Mesothelial cell of epicardium (in vitro differentiated cells): Measurements from ENCODE around the gene ZNF44. TPM values are rescaled to one million over a fixed set of nuclear protein-coding genes. Genes with fewer than 3 reads are reported as not detected.

Source experiments
- DNase-seq, 2 experiments: peaks; one replicate each; pipeline ENCODE4 v3.0.0; 2021; ENCODE audit warnings: low spot score in 2 of 2; ENCODE audit not compliant: unreplicated experiment in 2 of 2
- H3K27ac Mint-ChIP-seq: 2 replicates; pipeline ENCODE4 v1.8.0; 2021; ENCODE audit warnings: mixed read lengths
- H3K27me3 Mint-ChIP-seq: 2 replicates; pipeline ENCODE4 v1.8.0; 2021; ENCODE audit warnings: low read depth, mixed read lengths
- H3K36me3 Mint-ChIP-seq: 2 replicates; pipeline ENCODE4 v1.8.0; 2021; ENCODE audit warnings: mixed read lengths
- H3K4me1 Mint-ChIP-seq: 2 replicates; pipeline ENCODE4 v1.8.0; 2021; ENCODE audit warnings: mixed read lengths
- H3K4me3 Mint-ChIP-seq: 2 replicates; pipeline ENCODE4 v1.8.0; 2021; ENCODE audit warnings: mild to moderate bottlenecking, moderate library complexity, mixed read lengths
- H3K9me3 Mint-ChIP-seq: 2 replicates; pipeline ENCODE4 v1.8.0; 2021; ENCODE audit warnings: mixed read lengths
- CTCF ChIP-seq: fragments of 200-600 bp; sonication (generic); IDR thresholded peaks from one replicate; pipeline ENCODE4 v1.5.0; 2021; ENCODE audit warnings: antibody characterized with exemption; ENCODE audit not compliant: unreplicated experiment
- total RNA-seq: library from RNA; stranded (reverse); gene quantifications from 3 replicates; pipeline ENCODE4 v1.2.1, GENCODE V29; 2021

Gene ZNF44
- total RNA-seq, 1 donor from 2014 or later, result 15.3 TPM

GRCh38 chr19:12272386-12272785 is 22.3 kb downstream of the ZNF44 start:
- no peak overlapping the region for H3K27ac Mint-ChIP-seq

GRCh38 chr19:12270854-12271253 is 23.8 kb downstream of the ZNF44 start:
- Mint-ChIP-seq H3K9me3 (peaks cover 59% of the 10 kb centered on the region), H3K27me3 (no peaks in the 10 kb centered on the region), H3K4me3 (no peak overlapping the region), H3K4me1 (no peaks in the 10 kb centered on the region), H3K36me3 (peaks cover 71% of the 10 kb centered on the region), H3K27ac (no peak overlapping the region)
- TF ChIP-seq CTCF, result no peak
- no peak for DNase-seq

More at GRCh38 chr19:12272386-12272785, 22.3 kb downstream of the ZNF44 start:
- H3K9me3 Mint-ChIP-seq, result peaks cover 70% of the 10 kb centered on the region
- no peak overlapping the region for H3K4me3 Mint-ChIP-seq
- no peak for DNase-seq
- H3K4me1 Mint-ChIP-seq, result no peaks in the 10 kb centered on the region
- no peaks in the 10 kb centered on the region for H3K27me3 Mint-ChIP-seq
- TF ChIP-seq CTCF, result no peak
- H3K36me3 Mint-ChIP-seq, result peaks cover 79% of the 10 kb centered on the region

DNA sequence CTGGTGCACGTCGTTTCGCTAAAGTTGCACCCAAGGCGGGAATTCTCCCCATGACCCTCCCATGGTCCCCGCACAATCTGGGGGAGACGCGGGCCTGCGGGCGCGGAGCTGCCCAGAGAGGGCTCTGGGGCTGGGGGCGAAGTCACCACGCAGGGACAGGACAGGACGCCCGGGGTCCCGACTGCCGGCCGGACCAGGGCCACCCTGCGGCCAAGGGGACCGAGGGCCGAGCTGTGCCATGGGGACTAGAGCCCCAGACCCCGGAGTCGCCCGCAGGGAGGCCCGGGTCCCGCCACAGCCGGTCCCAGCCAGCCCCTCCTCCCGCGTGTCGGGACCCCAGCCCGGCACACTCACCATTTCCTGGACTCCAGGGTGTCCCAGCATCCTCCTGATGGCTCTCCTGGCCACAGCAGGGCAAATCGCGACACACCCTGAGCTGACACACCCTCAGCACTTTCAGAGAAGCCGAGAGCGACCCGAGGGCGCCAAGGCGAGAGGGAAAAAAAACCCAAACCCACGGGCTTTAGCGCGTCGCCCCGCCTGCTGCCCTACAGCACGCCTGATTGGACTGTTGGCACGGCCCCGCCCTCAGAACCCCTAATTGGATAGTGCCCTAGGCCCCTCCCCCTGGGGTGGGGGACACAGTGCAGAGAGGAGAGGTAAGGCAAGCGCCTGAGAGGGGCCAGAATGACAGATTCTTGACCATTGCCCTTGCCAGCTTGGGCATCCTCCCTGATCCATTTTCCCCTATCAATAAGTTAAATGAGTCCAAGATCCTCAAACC is 28.6 kb downstream of the ZNF44 start:
- no peaks in the 10 kb centered on the region for H3K27me3 Mint-ChIP-seq
- no peaks in the 10 kb centered on the region for H3K4me1 Mint-ChIP-seq
- peaks cover 46% of the 10 kb centered on the region for H3K9me3 Mint-ChIP-seq
- no peak for DNase-seq
- no peak overlapping the region for H3K4me3 Mint-ChIP-seq
- no peak overlapping the region for H3K27ac Mint-ChIP-seq
- no peak for TF ChIP-seq CTCF
- H3K36me3 Mint-ChIP-seq, result peaks cover 50% of the 10 kb centered on the region

DNA sequence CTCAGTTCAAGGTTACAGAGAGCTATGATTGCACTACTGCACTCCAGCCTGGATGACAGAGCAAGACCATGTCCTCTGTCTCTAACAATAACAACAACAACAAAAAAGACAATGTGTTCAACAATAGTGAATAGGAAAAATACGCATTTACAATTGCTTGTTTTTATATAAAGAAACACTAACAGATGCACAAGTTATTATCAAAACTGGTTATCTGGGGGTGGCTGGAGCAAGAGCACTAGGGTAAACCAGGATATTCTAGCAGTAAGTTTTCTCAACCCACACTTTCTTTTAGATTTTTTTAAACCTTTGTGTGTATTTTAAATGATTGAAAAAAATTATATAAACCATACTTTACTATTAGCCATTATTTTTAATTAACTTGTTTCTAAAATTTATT is 33.1 kb downstream of the ZNF44 start:
- no peak overlapping the region for H3K27ac Mint-ChIP-seq
- no peaks in the 10 kb centered on the region for H3K4me1 Mint-ChIP-seq
- H3K9me3 Mint-ChIP-seq, result peaks cover 42% of the 10 kb centered on the region
- no peak overlapping the region for H3K4me3 Mint-ChIP-seq
- no peaks in the 10 kb centered on the region for H3K27me3 Mint-ChIP-seq
- no peak for TF ChIP-seq CTCF
- peaks cover 28% of the 10 kb centered on the region for H3K36me3 Mint-ChIP-seq
- DNase-seq, result no peak

- Mint-ChIP-seq H3K36me3 (peaks cover 30% of the 10 kb centered on the region), H3K4me1 (no peaks in the 10 kb centered on the region), H3K9me3 (peaks cover 48% of the 10 kb centered on the region), H3K27me3 (no peaks in the 10 kb centered on the region), H3K27ac (no peak overlapping the region), H3K4me3 (no peak overlapping the region)
- TF ChIP-seq CTCF, result no peak
- no peak for DNase-seq
Observed at GRCh38 chr19:12260861-12261260, 33.8 kb downstream of the ZNF44 start.
